Endometrial microvascular endothelial cells (primary cell): Measurements from ENCODE around the gene TMEM229A. TPM values are rescaled to one million over a fixed set of nuclear protein-coding genes. Genes with fewer than 3 reads are reported as not detected.
"Not testable (repeated sequence)": the region's sequence is repeated elsewhere in the genome, so short reads cannot be mapped to it uniquely, and the experiment has no call there.

Experiments
- in situ Hi-C: cut with HindIII; loops from 2 replicates; pipeline ENCODE4 v1.10.0; 2017; ENCODE audit warnings: low sequenced_read_pairs, low pct_unique_long_range_greater_than_20kb; ENCODE audit errors: inconsistent ontology term
- total RNA-seq: library from RNA; depleted of rRNA; stranded (reverse); fragments of >200 nt; gene quantifications from one replicate; pipeline ENCODE4 v1.2.3, GENCODE V29; 2015; ENCODE audit errors: inconsistent ontology term

TMEM229A gene
- total RNA-seq, 1 donor from 2014 or later = not detected

DNA sequence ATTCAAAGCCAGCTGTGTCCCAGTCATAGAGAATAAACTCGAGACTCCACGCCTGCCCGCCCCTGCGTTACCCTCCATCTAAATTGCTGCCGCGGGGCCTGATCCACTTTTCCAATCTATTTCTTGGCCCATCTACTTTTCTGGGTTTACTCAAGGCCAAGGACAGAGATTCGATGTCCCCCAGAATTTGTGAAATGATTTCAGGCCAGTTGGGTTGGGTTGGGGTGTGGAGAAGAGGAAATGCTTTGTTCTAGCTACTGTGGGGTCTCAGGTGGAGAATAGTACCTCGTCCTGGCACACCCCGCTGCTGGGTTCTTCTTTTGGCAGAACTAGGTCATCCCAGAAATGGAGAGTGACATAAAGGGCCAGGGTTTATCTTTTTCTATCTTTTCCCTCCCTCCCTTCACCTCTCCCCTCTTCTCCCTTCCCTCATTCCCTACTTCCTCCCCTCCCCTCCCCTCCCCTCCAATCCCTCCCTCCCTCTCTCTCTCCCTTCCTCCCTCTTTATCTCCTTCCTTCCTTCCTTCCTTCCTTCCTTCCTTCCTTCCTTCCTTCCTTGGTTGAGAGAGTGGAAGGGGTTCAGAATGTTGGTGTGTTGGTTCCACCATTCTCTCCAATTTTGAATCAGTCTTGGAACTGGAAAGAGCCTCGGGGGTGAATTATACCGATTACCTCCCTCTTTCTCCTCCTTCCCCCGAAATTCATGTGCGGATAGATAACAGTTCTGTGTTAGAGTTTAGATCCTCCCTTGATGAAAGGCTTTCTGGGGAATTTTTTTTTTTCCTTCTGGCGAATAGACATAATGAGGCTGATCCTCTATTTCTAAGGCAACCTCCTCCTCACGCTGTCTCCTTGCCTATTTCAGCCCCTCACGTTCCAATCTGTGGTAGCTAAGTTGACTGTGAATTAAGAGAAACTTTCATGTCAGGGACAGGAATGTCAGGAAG lies 1.2 kb upstream of the TMEM229A start:
- in situ Hi-C loops = no loop called here

DNA sequence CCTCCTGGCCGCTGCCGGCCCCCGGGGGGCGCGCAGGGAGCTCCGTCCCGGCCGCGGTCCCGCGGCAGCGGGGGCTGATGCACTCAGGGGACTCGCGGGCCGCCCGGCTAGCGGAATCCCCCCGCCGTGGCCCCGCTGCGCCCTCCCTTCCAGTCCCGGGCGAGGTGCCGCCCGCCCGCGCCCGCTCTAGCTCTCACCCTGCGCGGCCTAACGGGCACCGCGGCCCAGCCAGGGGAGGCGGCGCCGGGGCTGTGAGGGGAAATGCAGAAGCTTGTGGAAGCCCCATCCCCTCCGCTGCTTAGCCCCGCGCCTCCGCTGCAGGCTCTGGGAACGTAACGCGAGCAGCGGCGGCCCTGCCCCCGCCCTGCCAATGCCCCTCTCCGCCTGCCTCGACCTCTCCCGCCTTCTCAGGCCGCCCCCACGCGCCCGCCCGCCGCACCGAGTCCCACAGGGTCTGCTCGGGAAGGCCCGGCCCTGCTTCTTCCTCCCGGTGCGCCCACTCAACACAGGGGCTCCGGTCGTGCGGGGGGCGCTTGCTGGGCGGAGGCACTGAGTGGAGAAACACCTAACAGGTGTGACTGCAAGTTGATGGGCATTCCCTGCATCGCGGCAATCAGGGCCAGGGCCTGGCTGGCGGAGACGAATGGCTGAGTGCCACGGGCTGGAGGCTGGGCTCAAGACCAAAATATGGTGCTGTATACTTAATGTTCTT lies 384 bp upstream of the TMEM229A start:
- in situ Hi-C loops = no loop called here

DNA sequence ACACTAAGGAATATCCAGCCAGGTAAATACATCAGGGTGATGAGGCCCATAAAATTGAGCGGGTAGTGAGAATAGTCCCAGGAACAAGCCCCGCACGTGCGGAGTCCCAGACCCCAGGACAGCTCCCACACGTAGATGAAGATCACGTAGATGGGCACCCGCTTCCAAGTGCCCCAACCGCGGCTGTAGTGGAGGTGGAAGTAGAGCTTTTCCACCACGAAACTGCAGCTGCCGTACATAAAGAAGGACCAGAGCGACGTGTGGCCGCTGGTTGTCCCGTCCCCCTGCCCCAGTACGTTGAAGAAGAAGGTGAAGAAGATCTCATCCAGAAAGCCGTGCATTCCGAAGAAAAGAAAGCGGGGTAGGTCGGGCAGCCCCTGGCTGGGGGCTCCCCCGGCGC lies 948 bp downstream of the TMEM229A start:
- in situ Hi-C loops = no loop called here

DNA sequence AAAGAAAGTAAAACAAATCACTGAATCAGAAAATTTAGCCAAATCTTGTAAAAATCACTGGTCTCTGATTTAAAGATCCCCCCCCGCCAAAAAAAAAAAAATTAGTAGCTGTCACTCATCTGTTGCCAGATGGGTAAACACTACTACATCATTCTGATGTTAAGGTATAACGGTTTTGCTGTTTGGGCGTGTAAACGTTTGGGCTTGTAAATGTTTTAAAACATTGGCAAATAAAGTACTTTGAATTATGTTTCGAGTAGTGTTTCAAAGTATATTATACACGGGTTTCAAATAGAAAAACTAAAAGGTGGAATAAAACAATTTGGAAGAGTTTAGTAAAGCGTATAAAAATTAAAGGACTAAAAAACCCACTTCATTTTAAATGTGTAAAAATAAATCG lies 1.5 kb downstream of the TMEM229A start:
- in situ Hi-C loops = no loop called here

DNA sequence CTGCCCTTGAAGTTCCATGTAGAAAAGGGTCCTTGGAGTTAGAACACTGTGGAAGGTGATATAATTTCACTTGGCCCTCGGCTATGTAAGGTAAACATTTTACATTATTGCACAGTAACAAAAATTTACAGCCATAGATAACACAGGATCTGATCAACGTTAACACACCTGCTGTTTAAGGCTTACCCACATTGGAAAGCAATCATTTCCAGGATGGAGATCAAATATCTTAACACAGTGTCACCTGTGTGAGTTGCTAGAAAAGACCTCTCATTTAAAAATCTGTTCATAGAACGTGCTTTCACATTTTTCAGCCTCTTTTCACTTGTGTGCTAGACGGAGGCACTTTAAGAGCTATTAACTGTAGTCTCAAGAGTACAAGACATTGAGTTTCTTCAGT lies 1.9 kb downstream of the TMEM229A start:
- in situ Hi-C loops = no loop called here

DNA sequence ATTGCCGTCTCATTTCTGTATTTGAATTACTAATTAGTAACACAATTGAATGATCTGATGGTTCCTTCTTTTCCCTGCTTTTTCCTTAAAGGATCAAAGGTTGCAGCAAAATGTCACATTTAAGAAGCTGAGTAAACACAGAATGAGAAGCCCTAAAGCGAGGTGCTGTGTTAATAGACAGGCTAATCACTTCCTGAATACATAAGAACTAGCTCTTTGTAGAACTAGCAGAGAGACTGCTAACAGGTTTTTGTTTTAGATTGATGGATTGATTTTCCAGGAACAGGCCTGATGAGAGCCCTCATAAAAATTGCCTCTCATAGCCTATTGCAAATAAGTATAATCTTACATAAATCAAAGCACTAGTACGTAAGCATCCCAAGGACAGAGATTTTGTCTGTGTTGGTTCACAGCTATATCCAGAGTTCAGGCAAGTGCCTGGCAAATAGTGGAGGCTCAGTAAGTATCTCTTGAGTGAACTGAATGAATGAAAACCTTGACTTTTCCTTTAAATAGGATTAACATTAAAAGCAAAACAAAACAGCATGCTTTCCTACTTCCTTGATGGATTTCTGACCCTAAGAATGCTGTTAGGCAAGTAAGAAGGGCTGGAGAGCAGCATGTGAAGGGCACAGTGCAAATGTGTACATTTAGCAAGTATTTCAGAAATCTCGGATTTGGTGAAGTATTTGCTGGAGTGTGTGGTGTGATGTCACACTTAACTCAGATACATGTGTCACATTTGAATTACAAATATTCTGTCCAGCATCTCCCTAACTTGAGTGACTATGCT lies 3.3 kb downstream of the TMEM229A start:
- in situ Hi-C loops = no loop called here

- in situ Hi-C loops = no loop called here
Measured at GRCh38 chr7:124027236-124027635, 5.6 kb downstream of the TMEM229A start.

- in situ Hi-C loops = not testable (repeated sequence)
Measured at GRCh38 chr7:124024329-124024728, 8.5 kb downstream of the TMEM229A start.

DNA sequence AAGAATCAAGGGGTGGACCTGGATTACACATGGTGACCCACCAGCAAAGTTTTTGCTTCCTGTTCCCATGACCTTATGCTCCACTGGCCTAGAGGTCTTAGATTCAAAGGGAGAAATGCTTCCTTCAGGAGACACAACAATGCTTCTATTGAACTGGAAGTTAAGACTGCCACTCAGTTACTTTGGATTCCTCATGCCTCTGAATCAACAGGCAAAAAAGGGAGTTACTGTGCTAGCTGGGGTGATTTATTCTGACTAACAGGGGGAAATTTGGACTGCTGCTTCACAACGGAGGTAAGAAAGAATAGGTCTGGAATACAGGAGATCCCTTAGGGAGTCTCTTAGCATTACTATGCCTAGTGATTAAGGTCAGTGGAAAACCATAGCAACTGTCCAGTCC lies 10.3 kb downstream of the TMEM229A start:
- in situ Hi-C loops = no loop called here

GRCh38 chr7:124020060-124020459 lies 12.8 kb downstream of the TMEM229A start:
- in situ Hi-C loops = no loop called here

DNA sequence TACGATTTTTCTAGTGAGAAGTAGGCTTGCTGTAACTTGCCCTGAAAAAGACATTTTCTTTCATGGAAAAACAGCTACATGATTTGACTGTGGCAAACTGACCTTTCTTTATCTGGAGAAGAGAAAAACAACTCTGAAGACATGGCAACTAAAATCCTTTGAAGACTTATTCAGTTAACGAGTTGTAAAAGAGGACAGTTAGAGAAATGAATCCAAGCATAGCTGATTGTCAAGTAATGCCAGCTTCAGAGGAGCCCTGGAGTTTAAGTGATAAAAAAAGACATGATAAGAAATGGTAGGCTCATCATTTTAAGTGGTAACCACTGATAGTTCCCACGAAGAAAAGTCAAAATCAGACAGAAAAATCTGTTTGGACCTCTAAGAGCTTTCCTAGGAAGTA lies 19.6 kb downstream of the TMEM229A start:
- in situ Hi-C loops = no loop called here

- in situ Hi-C loops = no loop called here
Measured at GRCh38 chr7:124012864-124013263, 20.0 kb downstream of the TMEM229A start.

- in situ Hi-C loops = no loop called here
Measured at GRCh38 chr7:124009321-124009720, 23.5 kb downstream of the TMEM229A start.

DNA sequence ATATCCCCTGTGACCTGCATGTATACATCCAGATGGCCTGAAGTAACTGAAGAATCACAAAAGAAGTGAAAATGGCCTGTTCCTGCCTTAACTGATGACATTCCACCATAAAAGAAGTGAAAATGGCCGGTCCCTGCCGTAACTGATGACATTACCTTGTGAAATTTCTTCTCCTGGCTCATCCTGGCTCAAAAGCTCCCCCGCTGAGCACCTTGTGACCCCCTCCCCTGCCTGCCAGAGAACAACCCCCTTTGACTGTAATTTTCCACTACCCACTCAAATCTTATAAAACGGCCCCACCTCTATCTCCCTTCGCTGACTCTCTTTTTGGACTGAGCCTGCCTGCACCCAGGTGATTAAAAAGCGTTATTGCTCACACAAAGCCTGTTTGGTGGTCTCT lies 24.6 kb downstream of the TMEM229A start:
- in situ Hi-C loops = not testable (repeated sequence)

DNA sequence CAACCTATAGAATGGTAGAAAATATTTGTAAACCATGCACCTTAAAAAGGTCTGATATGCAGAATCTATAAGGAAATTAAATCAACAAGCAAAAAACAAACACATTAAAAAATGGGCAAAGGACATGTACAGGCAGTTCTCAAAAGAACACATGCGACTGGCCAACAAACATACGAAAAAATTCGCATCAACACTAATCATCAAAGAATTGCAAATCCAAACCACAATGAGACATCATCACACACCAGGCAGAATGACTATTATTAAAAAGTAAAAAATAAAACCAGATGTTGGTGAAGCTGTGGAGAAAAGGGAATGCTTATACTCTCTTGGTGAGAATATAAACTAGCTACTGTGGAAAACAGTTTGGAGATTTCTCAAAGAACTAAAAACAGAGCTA lies 33.2 kb downstream of the TMEM229A start:
- in situ Hi-C loops = no loop called here

- in situ Hi-C loops = no loop called here
Measured at GRCh38 chr7:123998921-123999320, 33.9 kb downstream of the TMEM229A start.

GRCh38 chr7:123996327-123996625 lies 36.6 kb downstream of the TMEM229A start:
- in situ Hi-C loops = no loop called here

- in situ Hi-C loops = no loop called here
Measured at GRCh38 chr7:123995617-123996326, 37.1 kb downstream of the TMEM229A start.

- in situ Hi-C loops = no loop called here
Measured at GRCh38 chr7:123994449-123994848, 38.4 kb downstream of the TMEM229A start.
